ENCODE measurements around the gene KRT1.

The KRT1 gene

DNA sequence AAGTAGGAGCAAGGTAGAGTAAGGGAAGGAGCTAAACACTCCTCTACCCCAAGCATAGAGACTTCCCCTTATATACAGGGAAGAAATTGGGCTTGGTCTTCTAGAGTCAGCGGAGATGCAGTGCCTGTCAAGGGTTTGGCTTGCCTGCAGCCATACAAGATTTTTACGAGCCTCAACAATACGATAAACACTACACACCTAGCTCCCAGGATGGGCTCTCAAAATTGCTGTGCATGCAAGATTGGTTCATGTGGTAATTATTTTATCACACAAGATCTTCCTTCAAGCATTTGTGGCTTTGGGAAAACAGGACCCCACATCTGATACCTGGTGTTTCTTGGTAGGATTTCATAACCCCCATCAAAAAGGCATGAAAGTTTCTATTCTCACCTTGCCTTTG is at the start of gene KRT1:
TSS of gene KRT1 (minus strand) at position 45 of the 400 bp plus-strand sequence. CDS start 59 bp downstream, outside the sequence.
- H3K27me3 ChIP-seq (ENCODE audit: control insufficient read depth, insufficient read depth, low read length): no peaks in the 10 kb centered on the region
- H3K4me3 ChIP-seq (ENCODE audit: low read length): no peak within 1 kb of the TSS

DNA sequence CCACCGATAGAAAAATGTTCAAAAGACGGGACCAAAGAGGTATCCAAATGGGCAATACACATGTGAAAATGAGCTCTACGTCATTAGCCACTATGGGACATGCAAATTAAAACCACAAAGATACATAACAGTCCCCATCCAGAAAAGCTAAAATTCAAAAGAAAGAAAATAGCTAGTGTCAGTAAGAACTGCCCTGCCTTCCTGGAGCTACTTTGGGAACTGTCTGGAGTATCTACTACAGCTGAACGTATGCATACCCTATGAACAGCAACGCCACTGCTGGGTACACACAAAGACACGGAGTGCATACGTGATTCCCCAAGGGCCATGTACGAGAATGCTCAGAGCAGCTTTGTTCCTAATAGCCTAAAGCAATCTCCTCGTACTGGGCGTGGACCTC is 48.9 kb upstream of the KRT1 start:
- Histone ChIP-seq H3K4me1 (ENCODE audit: control insufficient read depth, low read depth, low read length) (no peaks in the 10 kb centered on the region), H3K4me3 (ENCODE audit: low read length) (no peak overlapping the region), H3K27me3 (ENCODE audit: control insufficient read depth, insufficient read depth, low read length) (peaks cover 3% of the 10 kb centered on the region), H3K9ac (ENCODE audit: low read length) (no peak overlapping the region), H3K27ac (ENCODE audit: low read length) (no peak overlapping the region), H3K9me3 (ENCODE audit: control insufficient read depth, low read depth, low read length) (no peaks in the 10 kb centered on the region), H3K36me3 (ENCODE audit: control insufficient read depth, low read depth, low read length) (no peaks in the 10 kb centered on the region)

More for the DNA sequence above, at the start of gene KRT1:
- no peak within 1 kb of the TSS for H3K9ac ChIP-seq (ENCODE audit: low read length)
- H3K36me3 ChIP-seq (ENCODE audit: control insufficient read depth, low read depth, low read length): no peaks in the 10 kb centered on the region
- no peaks in the 10 kb centered on the region for H3K9me3 ChIP-seq (ENCODE audit: control insufficient read depth, low read depth, low read length)
- H3K27ac ChIP-seq (ENCODE audit: low read length): no peak within 1 kb of the TSS
- H3K4me1 ChIP-seq (ENCODE audit: control insufficient read depth, low read depth, low read length): no peaks in the 10 kb centered on the region

DNA sequence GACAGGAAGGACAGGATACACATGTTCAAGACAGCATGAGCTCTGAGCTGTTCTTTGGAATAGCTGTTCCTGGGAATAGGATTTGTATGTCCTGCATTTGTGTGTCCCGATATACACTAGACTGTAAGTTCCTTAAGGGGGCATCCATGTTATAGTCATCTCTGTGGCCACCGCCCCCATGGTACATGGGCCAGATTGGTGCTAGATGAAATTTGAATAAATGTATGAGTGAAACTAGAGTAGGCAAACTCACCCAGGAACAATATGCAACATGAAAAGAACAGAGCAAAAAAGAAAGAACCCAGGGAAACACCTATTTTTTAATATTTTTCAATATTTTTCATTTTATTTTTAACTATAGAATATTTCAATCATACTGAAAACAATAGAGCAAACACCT is 48.2 kb upstream of the KRT1 start:
- Histone ChIP-seq H3K27me3 (ENCODE audit: control insufficient read depth, insufficient read depth, low read length) (peaks cover 3% of the 10 kb centered on the region), H3K4me3 (ENCODE audit: low read length) (no peak overlapping the region), H3K27ac (ENCODE audit: low read length) (no peak overlapping the region)

DNA sequence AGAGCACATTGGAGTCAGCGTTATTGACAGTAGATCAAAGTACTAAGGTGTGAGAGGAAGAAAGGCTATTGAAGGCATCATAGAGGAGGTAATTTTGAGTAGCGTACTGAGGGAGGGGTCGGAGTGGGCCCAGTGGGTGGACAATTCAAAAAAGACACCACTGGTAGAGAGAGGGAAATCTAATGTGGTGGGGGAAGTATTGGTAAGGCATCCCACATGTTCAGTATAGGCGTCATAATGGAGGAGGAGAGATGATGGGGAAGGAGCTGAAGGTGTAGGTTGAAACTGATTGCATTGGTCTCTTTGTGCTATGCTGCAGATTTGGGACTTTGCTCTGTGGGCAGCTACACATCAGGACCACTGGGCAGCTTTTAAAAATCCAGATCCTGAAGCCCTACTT is 46.8 kb upstream of the KRT1 start:
- Histone ChIP-seq H3K27me3 (ENCODE audit: control insufficient read depth, insufficient read depth, low read length) (no peaks in the 10 kb centered on the region), H3K4me1 (ENCODE audit: control insufficient read depth, low read depth, low read length) (no peaks in the 10 kb centered on the region), H3K27ac (ENCODE audit: low read length) (no peak overlapping the region), H3K4me3 (ENCODE audit: low read length) (no peak overlapping the region), H3K9me3 (ENCODE audit: control insufficient read depth, low read depth, low read length) (no peaks in the 10 kb centered on the region), H3K9ac (ENCODE audit: low read length) (no peak overlapping the region), H3K36me3 (ENCODE audit: control insufficient read depth, low read depth, low read length) (no peaks in the 10 kb centered on the region)

More for the DNA sequence above, 48.2 kb upstream of the KRT1 start:
- no peak overlapping the region for H3K9ac ChIP-seq (ENCODE audit: low read length)
- H3K36me3 ChIP-seq (ENCODE audit: control insufficient read depth, low read depth, low read length): no peaks in the 10 kb centered on the region
- H3K9me3 ChIP-seq (ENCODE audit: control insufficient read depth, low read depth, low read length): no peaks in the 10 kb centered on the region
- H3K4me1 ChIP-seq (ENCODE audit: control insufficient read depth, low read depth, low read length): no peaks in the 10 kb centered on the region

DNA sequence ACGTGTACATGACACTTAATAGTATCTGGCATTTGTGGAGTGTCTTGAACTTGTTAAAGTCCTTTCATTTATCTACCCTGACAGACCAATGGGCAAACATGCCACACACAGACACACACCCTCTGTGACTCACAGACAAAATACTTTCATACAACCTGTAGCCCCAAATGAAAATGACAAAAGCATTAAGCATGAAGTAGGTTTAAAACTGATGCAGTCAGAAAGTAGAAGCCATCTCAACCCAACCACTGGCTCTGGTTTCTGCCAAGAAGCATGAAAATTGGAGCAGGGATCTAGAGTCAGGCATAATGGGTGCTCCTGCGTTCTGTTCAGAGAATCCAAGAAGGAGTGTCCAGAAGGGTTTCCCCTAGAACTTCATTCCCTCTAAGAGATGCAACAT is 46.2 kb upstream of the KRT1 start:
- Histone ChIP-seq H3K27ac (ENCODE audit: low read length) (no peak overlapping the region), H3K9me3 (ENCODE audit: control insufficient read depth, low read depth, low read length) (no peaks in the 10 kb centered on the region), H3K36me3 (ENCODE audit: control insufficient read depth, low read depth, low read length) (no peaks in the 10 kb centered on the region), H3K9ac (ENCODE audit: low read length) (no peak overlapping the region), H3K27me3 (ENCODE audit: control insufficient read depth, insufficient read depth, low read length) (no peaks in the 10 kb centered on the region), H3K4me1 (ENCODE audit: control insufficient read depth, low read depth, low read length) (no peaks in the 10 kb centered on the region), H3K4me3 (ENCODE audit: low read length) (no peak overlapping the region)

DNA sequence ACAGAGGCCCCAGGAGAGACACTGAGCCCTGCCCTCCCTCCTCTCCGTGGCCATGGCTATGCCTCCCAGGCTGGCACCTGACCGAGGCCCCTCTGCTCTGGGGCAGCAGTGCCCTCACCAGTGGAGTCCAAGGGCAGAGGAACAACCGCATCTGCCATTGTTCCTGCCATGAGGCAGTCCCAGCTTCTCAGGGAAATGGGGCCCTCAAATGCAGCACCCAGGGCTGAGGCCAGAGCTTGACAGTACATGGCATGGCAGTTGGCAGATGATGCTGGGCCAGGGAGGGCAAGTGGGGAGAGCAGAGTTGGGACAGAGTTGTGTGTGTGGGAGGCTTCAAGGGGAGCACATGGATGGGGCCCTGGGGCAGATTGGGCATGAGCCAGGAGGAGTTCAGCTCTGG is 44.2 kb upstream of the KRT1 start:
- Histone ChIP-seq H3K27me3 (ENCODE audit: control insufficient read depth, insufficient read depth, low read length) (no peaks in the 10 kb centered on the region), H3K9me3 (ENCODE audit: control insufficient read depth, low read depth, low read length) (no peaks in the 10 kb centered on the region)

DNA sequence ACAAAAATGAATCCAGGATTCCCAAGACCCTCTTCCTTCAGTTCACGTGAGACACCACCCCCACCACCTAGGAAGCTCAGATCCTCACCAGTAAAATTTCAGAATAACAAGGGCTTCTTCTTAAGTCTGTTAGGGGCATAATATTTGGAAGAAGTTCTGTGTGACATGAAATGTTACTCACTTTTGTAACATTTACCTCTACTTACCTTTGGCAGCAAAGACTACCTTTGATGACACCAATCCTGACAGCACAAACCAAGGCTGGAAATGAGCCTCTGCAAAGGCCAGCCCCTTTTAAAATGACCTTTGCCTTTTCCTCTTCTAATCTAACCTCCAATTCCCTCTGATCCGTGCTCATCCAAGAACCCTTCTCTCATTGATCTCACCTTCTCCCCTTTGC is 42.5 kb upstream of the KRT1 start:
- H3K27ac ChIP-seq (ENCODE audit: low read length): no peak overlapping the region
- no peaks in the 10 kb centered on the region for H3K27me3 ChIP-seq (ENCODE audit: control insufficient read depth, insufficient read depth, low read length)
- H3K4me1 ChIP-seq (ENCODE audit: control insufficient read depth, low read depth, low read length): no peaks in the 10 kb centered on the region
- H3K36me3 ChIP-seq (ENCODE audit: control insufficient read depth, low read depth, low read length): no peaks in the 10 kb centered on the region
- no peak overlapping the region for H3K9ac ChIP-seq (ENCODE audit: low read length)
- no peak overlapping the region for H3K4me3 ChIP-seq (ENCODE audit: low read length)
- no peaks in the 10 kb centered on the region for H3K9me3 ChIP-seq (ENCODE audit: control insufficient read depth, low read depth, low read length)

More for the DNA sequence above, 44.2 kb upstream of the KRT1 start:
- H3K4me1 ChIP-seq (ENCODE audit: control insufficient read depth, low read depth, low read length): no peaks in the 10 kb centered on the region
- H3K4me3 ChIP-seq (ENCODE audit: low read length): no peak overlapping the region
- no peak overlapping the region for H3K27ac ChIP-seq (ENCODE audit: low read length)
- H3K36me3 ChIP-seq (ENCODE audit: control insufficient read depth, low read depth, low read length): no peaks in the 10 kb centered on the region
- H3K9ac ChIP-seq (ENCODE audit: low read length): no peak overlapping the region

DNA sequence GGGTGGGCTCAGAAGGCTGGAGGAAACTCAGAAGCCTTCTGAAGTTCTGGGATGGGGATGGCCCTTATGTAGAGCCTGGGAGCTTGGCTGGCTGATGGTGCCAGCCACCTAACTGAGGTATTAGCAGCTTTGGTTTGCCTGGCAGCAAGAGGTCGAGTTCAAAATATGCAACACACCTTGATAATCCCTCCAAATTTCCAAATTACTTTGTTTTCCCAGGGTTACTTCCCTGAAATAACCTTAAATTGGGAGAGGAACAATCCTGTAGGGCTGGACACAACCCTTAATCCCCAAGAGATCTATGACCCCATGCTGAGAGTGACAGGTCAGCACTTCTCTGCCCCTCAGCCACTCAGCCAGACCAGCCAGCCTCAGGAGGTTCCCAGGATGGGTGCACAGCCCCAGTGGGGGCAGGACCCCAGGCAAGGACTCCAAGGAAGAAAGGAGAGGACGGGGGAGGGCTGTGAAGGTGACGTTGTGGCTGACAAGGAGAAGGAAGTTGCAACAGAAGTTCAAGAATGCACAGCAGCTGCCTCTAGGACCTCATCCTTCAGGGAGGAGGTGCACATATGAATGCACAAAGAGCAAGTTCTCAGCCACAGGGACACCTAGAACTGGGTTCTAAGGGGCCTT is 41.7 kb upstream of the KRT1 start:
- Histone ChIP-seq H3K36me3 (ENCODE audit: control insufficient read depth, low read depth, low read length) (no peaks in the 10 kb centered on the region), H3K4me3 (ENCODE audit: low read length) (no peak overlapping the region), H3K9me3 (ENCODE audit: control insufficient read depth, low read depth, low read length) (no peaks in the 10 kb centered on the region), H3K9ac (ENCODE audit: low read length) (no peak overlapping the region), H3K27me3 (ENCODE audit: control insufficient read depth, insufficient read depth, low read length) (no peaks in the 10 kb centered on the region), H3K27ac (ENCODE audit: low read length) (no peak overlapping the region), H3K4me1 (ENCODE audit: control insufficient read depth, low read depth, low read length) (no peaks in the 10 kb centered on the region)

DNA sequence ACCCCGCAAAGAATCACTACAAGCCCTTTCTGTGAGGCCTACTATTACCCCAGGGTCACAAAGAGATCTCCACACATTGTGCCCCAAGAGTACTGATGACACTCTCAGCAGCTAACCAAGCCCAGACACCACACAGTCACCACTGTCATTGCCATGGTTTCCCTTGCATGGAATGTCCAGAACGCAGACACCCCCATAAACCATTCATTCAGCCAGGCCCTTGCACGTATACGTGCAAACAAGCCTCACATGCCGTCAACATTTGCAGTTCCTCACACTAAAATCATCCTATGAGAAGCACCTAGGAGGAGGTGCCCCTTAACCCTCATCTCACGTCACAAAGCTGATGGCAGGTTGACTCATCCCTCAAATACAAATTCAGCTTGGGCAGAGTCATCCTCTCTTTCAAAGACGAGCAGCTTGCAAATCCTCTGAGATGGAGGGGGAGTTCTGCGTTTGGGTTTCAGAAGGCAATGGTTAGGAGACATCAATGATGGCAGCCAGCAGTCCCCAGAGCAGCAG is 40.2 kb upstream of the KRT1 start:
- H3K4me1 ChIP-seq (ENCODE audit: control insufficient read depth, low read depth, low read length): no peaks in the 10 kb centered on the region
- H3K27ac ChIP-seq (ENCODE audit: low read length): no peak overlapping the region
- no peak overlapping the region for H3K9ac ChIP-seq (ENCODE audit: low read length)
- peaks cover 8% of the 10 kb centered on the region for H3K27me3 ChIP-seq (ENCODE audit: control insufficient read depth, insufficient read depth, low read length)
- H3K4me3 ChIP-seq (ENCODE audit: low read length): no peak overlapping the region
- no peaks in the 10 kb centered on the region for H3K9me3 ChIP-seq (ENCODE audit: control insufficient read depth, low read depth, low read length)
- H3K36me3 ChIP-seq (ENCODE audit: control insufficient read depth, low read depth, low read length): no peaks in the 10 kb centered on the region

DNA sequence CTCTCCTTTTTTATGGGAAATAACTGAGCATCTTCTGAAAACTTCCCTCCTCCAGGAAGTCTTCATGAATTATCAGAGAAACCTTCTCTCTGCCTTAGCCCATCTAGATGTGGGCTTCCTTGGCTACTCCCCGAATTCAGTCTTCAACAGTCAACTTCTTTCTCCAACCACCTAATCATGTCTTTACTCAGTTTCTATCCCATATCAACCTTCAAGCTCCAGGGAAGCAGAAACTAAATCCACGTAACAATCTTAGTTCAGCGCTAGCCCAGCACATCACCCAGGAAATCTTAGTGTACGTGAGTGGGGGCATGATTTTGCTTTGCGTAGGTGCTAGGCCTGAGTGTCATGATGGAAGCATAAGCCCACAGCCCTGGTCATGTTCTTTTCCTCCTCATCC is 35.9 kb upstream of the KRT1 start:
- Histone ChIP-seq H3K27ac (ENCODE audit: low read length) (no peak overlapping the region), H3K36me3 (ENCODE audit: control insufficient read depth, low read depth, low read length) (no peaks in the 10 kb centered on the region), H3K9ac (ENCODE audit: low read length) (no peak overlapping the region), H3K4me1 (ENCODE audit: control insufficient read depth, low read depth, low read length) (no peaks in the 10 kb centered on the region), H3K9me3 (ENCODE audit: control insufficient read depth, low read depth, low read length) (no peaks in the 10 kb centered on the region), H3K27me3 (ENCODE audit: control insufficient read depth, insufficient read depth, low read length) (peaks cover 37% of the 10 kb centered on the region), H3K4me3 (ENCODE audit: low read length) (no peak overlapping the region)

DNA sequence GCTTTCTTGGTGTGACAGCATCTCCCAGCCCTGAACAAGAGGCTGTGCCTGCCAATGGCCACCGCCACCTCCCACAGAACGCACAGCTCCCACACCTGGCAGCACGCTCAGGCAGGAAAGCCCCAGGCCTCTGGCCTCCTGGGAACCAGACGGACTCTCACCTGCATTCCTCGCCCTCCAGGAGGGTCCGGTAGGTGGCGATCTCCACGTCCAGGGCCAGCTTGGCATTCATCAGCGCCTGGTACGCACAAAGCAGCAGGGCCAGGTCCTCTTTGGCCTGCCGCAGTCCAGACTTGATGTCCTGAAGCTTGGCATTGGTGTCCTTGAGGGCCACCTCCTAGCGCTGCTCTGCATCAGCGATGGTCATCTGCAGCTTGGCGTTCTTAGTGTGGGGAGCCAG is 35.2 kb upstream of the KRT1 start:
- H3K27ac ChIP-seq (ENCODE audit: low read length): no peak overlapping the region
- H3K4me1 ChIP-seq (ENCODE audit: control insufficient read depth, low read depth, low read length): no peaks in the 10 kb centered on the region
- no peak overlapping the region for H3K4me3 ChIP-seq (ENCODE audit: low read length)
- H3K9ac ChIP-seq (ENCODE audit: low read length): no peak overlapping the region
- H3K36me3 ChIP-seq (ENCODE audit: control insufficient read depth, low read depth, low read length): no peaks in the 10 kb centered on the region
- peaks cover 37% of the 10 kb centered on the region for H3K27me3 ChIP-seq (ENCODE audit: control insufficient read depth, insufficient read depth, low read length)
- no peaks in the 10 kb centered on the region for H3K9me3 ChIP-seq (ENCODE audit: control insufficient read depth, low read depth, low read length)

DNA sequence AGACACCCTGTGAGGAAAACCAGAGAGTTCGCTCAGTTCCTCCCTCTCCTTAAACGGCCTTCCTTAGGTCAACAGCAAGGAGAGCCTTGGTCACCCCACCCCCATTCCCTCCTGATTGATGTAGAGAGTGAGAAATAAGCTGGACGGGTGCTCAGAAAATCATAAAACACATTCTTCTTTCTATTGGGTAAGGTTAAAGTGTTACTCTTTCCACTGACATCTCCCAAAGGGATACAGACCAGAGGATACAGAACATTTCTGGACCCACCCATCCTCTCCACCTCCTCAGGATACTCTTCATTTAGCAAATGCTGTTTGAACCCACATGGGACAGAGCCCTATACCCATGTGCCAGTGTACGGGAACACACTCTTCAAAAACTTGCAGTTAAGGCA is 34.7 kb upstream of the KRT1 start:
- no peaks in the 10 kb centered on the region for H3K36me3 ChIP-seq (ENCODE audit: control insufficient read depth, low read depth, low read length)
- no peak overlapping the region for H3K4me3 ChIP-seq (ENCODE audit: low read length)
- H3K27ac ChIP-seq (ENCODE audit: low read length): no peak overlapping the region
- no peaks in the 10 kb centered on the region for H3K4me1 ChIP-seq (ENCODE audit: control insufficient read depth, low read depth, low read length)
- no peak overlapping the region for H3K9ac ChIP-seq (ENCODE audit: low read length)
- peaks cover 37% of the 10 kb centered on the region for H3K27me3 ChIP-seq (ENCODE audit: control insufficient read depth, insufficient read depth, low read length)
- no peaks in the 10 kb centered on the region for H3K9me3 ChIP-seq (ENCODE audit: control insufficient read depth, low read depth, low read length)

Measured in iPS-18a (cell line).